Stimulated activated CD8-positive, alpha-beta memory T cell treated with anti-CD3 and anti-CD28 coated beads, Interleukin-4, amount 100 ng/mL, for 48 hours (primary cell): ENCODE data around the gene AP1M1.
A peak's percentile ranks its signal among the peaks of the same experiment; 100 is the strongest.

ENCODE experiments used
- DNase-seq: peaks from one replicate; pipeline ENCODE4 v3.0.0-alpha.2; 2020

AP1M1 gene

GRCh38 chr19:16185768-16186123, 12.0 kb upstream of the AP1M1 start:
- peak; percentile 67 for DNase-seq

DNA sequence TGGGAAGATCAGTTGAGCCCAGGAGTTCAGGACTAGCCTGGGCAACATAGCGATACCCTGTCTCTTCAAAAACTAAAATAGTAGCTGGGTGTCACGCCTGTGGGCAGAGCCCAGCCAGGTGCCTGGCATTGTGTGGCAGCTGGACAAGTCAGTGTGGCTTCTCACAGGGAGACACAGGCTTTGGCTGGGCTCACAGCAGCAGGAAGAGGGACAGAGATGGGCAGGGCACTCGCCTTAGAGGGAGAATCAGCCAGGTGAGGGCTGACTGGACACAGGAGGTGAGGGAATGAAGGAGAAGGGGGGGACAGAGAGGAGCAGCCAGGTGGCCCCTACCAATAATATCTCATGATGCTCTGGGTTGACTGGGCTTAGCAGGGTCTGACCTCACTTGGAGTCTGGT, 9.2 kb upstream of the AP1M1 start:
- DNase-seq = no peak

- no peak for DNase-seq
Observed at GRCh38 chr19:16190198-16190597, 7.5 kb upstream of the AP1M1 start.

GRCh38 chr19:16190736-16191135, 7.0 kb upstream of the AP1M1 start:
- no peak for DNase-seq

DNA sequence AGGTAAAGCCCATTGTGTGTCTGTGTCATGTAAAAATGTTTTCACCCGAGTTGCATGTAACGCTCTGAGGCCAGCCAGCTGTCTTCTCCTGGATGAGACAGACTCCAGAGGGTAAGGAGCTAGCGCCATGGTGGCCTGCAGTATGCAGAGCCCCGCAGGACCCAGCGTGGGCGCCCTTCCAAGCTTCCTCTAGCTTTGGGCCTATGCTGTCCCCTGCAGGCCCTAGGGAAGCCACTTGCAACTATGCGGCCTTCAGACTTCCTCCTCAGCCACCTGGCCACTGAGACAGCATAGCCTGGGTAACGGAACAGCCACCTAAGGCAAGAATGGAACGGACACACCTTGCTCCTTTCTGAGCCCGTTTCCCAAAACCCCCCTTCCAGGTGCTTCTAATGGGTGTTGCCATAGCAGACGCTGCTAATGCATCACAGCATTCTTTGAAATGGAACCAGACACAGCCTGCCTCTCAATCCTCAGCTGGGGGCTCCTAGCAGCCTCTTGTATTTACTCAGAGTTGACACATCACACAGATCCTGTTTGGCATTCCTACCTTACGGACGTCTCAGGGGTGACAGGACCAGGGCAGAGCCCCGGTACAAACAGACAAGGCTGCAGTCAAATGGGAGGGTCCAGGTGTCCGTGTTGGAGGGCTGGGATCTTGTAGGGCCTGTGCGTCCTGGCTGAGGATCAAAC, 6.3 kb upstream of the AP1M1 start:
- DNase-seq = no peak

DNA sequence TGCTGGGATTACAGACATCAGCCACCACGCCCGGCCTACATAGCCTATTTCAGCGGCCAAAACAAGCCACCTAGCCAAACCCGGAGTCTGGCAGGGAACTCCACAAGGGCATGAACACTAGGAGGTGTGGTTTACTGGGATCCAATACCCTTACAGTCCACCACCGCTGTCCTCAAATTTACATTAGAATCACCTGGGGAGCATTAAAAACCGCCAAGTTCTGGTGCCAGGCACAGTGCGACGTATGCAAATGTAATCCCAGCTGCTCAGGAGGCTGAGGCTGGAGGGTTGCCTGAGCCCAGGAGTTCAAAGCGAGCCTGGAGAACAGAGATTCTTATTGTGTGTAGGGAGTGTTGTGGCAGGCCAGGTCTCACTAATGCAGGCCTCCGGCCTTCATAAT, 4.2 kb upstream of the AP1M1 start:
- no peak for DNase-seq

- DNase-seq = no peak
Observed at GRCh38 chr19:16197188-16197621, 506 bp upstream of the AP1M1 start.

DNA sequence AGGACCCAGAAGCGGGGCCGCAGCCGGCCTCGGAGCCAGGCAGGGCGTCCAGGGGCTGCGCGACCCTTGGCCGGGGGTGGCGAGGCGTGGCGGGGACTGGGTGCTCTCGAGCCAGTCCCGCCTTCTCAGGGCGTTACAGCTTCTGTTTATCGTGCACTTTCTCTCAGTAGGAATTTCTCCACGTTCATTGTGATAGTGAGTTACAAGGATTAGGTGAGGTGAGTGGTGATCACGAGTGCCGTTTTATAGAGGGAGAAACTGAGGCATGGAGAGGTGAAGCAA, 600 bp downstream of the AP1M1 start:
- no peak for DNase-seq

- DNase-seq = no peak
Observed at GRCh38 chr19:16199275-16199932, 1.7 kb downstream of the AP1M1 start.

DNA sequence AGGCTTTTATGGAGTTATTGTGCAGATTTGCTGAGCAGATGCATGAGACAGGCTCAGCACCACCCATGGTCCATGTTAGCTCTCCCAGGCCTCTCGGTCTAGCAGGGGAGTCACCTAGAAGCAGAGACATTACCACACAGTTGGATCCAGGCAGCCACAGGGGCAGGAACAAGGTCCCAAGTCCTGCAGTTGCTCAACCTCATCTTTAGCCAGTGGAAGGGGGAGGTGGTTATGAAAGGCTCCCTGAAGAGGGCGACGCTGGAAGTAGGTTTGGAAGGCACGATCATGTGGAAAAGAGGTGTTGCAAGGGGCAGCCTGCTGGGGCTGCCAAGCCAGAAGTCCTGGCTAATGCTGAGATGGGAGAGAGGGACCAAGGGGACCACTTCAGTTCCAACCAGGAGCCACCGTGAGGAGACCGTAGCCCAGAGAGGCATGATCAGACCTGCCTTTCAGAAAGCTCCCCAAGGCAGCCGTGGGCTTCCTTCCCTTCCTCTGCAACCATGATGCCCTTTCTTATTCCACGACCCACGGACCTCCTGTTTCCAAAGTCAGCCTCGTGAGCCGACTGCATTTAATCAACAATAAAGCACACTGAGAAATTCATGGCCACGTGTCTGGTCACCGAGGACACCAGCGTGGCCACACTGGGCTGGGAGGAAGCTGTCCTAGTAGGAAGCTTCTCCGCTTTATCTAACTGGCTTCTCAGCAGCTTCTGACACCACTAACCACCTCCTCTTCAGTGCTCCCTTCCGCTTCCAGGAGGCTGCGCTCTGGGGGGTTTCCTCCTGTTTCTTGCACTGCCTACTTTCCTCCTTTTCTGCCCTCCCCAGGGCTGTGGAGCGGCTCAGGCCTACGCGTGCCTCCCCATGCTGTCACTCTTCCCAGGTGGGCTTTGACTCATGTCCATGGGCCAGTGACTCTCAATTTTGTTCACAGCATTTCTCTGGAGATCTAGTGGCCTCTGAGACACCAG, 2.6 kb downstream of the AP1M1 start:
- DNase-seq = peak; percentile 40

DNA sequence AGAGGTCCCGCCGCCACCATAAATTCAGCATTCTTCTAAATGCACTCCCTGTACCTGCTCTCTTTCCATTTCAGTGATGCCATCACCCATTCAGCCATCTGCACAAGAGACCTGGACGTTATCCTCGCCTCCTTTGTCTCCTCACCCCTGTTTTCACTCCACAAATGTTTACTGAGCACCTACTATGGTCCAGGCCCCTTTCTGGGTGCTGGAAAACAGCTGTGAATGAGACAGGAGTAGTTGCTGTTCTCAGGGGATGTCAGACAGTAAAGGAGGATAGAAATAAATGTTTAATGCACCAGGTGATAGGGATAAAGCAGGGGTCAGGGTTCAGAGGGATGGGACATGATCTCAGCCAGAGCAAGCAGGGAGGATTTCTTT, 3.3 kb downstream of the AP1M1 start:
- DNase-seq = no peak

- no peak for DNase-seq
Observed at GRCh38 chr19:16202320-16203255, 4.9 kb downstream of the AP1M1 start.

GRCh38 chr19:16203256-16204004, 5.7 kb downstream of the AP1M1 start:
- no peak for DNase-seq

- DNase-seq = no peak
Observed at GRCh38 chr19:16204005-16204294, 6.2 kb downstream of the AP1M1 start.

- DNase-seq = no peak
Observed at GRCh38 chr19:16205205-16206045, 7.7 kb downstream of the AP1M1 start.

- no peak for DNase-seq
Observed at GRCh38 chr19:16206046-16206605, 8.4 kb downstream of the AP1M1 start.

DNA sequence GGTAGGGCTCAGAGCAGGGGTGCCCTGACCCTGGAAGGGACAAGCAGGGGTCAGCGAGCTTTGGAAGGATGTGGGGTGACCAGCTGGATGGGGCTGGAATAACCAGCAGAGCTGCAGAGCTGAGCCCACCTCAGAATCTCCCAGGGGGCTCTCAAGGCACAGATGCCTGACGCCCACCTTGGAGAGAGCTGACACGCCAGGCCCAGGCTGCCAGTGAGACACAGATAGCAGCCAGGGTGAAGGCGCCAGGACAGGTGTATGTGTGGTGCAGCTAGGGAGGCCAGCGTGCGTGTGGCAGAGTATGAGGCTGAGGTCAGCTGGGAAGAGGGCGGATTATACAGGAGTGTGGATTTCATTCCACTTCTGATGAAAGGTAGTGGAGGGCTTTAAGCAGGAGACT, 8.9 kb downstream of the AP1M1 start:
- DNase-seq = no peak

DNA sequence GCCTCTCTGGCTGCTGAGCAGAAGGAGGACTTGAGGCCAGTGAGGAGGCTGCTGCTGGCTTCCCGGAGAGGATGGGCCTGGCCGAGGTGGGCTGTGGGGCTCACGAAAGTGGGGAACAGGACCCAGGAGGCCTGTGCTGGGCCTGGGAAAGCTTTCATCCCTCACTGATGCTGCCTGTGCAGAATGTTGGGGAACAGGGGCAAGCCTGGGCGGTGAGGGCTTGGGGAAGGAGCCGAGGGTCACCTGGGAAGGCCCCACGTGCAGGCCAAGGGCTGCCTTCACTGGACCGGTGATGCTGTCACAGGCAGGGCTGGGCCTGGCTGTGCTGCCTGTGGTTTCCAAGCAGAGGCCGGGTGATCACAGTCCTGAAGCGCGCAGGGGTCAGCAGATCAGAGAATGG, 9.4 kb downstream of the AP1M1 start:
- no peak for DNase-seq

- no peak for DNase-seq
Observed at GRCh38 chr19:16207490-16208025, 9.8 kb downstream of the AP1M1 start.

DNA sequence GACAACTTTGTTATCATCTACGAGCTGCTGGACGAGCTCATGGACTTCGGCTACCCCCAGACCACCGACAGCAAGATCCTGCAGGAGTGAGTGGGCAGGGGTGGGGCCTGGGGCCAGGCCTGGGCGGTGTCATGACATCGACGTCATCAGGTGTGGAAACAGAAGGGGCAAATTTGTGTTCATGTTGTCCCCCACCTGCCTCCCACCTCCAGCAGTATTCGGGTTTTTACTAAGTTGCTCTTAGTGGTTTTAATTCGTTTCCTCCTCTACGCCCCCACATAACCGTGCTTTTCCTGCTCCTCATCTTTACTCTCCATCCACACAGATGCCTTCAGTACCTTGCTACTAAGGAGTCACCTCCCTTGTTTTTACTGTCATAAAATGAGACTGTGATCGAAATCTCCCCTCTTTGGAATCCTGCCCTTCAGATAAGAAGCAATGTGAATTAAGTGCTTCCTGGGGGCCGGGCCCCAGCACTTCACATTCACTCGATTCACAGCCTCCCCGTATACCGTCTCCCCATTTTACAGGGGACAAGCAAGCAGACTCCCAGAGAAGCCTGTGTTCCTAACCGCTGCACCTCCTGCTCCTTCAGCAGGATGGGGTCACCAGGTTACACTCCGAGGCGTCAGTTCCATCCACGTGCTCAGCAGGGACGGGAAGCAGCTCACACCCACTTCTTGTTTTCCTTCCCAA, 10.5 kb downstream of the AP1M1 start:
- peak; percentile 71 for DNase-seq
